MV-4-11 (cell line): ENCODE measurements around the gene C2CD2.

Experiments
- DNase-seq: peaks from one replicate; lab custom pipeline; 2025; lab: John Stamatoyannopoulos, UW

C2CD2 gene

DNA sequence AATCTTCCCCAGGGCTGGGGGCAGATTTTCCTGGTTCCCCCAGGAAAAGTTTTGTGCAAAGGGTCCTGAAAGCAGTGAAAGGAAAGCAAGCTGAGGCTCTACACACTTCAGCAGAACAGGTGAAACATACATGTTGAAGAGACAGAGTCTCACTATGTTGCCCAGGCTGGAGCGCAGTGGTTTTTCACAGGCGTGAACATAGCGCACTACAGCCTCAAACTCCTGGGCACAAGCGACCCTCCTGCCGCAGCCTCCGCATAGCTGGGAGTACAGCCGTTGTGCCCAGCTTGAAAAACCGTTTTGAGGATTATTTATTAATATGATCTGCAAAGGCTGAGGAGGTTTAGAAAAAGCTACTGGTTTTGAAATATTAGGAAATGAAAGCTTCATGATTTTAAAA lies 86.5 kb downstream of the C2CD2 start:
- DNase-seq: no peak

DNA sequence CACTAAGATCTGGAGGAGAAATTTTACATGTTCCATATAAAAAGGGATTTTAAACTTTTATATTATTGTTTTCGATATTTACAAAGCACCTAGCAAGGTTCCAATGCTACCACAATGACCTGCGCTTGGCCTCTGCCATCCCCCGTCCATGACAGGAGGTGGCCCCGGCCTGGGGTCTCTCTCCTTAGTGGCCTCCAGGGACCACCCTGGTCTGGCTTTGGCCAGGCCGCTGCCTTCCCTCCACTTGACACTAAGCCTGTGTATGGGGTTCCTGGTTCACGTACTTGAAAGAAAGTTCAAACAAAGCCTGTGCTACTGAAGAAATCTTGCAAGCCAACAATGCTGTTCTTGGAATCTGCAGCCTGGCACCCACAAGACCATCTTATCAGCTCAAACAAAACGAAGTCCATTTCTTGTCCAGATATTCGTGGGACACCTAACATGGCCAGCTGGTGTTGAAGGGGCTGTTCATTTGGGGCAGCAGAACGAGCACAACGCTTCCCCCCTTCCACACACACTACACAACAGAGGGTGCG lies 87.5 kb downstream of the C2CD2 start:
- no peak for DNase-seq

DNA sequence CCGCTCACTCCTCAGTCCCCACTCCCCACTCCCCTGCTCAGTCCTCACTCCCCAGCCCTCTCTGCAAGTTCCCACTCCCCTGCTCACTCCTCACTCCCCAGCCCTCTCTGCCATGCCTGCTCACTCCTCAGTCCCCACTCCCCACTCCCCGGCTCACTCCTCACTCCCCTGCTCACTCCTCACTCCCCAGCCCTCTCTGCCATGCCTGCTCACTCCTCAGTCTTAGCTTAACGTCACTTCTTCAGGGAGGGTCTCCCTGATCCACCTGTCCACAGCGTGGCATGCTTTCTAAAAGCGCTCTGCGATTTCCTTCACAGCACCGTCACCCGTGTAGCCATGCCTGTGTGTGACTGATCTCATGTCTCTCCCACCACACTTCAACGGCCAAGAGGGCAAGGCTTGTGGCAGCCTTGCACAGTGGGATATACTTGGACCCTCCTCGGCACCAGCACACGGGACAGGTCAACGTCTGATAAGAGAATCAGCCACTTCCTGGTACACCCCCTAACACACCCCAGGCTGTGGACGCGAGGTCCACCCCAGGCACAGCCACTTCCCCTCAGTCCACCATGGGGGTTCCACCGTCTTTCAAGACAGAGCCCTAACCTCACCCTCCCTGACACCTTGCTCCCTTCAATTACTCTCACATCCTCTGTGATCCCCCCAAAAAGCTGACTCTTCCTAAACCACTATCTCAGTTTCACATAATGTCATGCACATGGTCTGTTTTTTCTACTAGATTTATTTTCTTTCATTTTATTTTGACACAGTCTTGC lies 88.6 kb downstream of the C2CD2 start:
- DNase-seq: no peak

DNA sequence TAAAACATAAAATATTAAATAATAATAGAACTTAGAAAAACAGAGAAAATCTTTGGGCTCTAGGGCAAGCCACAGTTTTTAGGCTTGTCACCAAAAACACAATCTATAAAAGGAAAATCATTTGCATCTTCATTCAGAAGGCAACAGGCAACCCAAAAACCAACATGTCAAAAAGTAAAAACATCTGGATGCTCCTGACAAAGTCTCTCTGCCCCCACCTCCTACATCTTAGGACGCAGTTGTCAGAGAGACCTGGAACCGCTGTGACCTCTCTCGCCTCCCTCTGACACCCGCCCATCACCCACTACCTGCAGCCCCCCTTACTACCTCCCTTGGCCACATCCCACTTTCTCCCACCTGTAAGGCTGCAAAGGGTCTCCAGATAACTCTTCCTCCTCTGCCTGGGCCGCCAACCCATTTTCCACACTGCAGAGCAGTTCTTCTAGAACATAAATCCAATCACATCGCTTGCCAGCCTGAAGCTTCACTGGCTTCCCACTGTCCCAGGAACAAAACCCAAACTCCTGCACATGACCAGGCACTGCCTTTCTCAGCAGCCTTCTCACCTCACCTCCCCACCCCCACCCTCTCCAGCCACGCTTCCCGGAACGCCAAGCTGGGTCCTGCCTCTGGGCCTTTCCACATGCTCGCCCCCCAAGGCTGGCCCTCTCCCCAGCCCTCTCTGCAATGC lies 89.4 kb downstream of the C2CD2 start:
- no peak for DNase-seq

DNA sequence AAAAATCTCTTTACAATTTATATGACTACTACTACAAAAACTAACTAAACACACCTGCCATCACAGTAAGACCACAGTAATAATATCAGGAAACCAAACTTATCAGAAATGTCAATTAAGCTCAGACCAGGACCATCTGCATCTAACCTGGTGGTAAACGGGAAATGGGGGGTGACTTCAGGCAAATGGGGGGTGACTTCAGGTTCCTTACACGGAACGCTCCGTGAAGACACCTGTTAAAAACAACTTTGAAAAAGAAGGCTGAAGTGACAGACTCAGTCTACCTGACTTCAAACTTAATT lies 90.4 kb downstream of the C2CD2 start:
- DNase-seq: no peak

DNA sequence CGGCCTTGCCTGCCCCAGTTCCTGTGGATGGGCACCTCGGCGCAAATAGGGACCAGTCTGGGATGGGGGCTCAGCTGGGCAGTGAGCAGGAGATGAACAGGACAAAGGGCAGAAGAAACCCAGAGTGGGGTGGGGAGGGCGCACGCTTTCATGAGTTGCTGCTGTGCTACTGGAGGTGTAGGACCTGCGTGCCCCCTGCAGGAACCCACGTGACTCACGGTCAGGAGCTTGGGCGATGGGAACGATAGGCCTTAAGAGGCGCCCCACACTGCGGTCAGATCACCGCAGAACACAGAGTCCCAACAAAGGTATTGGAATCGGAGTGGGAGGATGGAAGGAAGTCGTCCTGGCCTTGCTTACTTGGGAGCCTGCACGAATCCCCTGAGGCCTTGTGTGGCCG lies 91.8 kb downstream of the C2CD2 start:
- DNase-seq: no peak

DNA sequence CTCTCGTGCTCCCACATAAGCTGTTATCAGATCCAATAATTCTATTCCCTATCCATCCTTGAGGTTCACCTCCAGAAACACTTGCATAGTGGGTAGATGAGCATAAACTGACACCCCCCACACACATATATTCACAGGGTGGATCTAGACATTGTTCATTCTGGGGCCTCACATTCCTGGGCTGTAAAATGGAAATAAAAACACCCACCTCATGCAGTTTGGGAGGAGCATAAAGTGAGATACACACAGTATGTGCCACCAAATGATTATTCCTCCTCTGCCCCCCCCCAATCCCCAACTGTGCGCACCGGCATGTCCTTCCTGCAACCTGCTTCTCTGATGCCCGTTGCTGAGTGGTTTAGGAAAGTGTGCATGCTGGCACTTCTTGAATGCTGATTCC lies 92.6 kb downstream of the C2CD2 start:
- DNase-seq: no peak

DNA sequence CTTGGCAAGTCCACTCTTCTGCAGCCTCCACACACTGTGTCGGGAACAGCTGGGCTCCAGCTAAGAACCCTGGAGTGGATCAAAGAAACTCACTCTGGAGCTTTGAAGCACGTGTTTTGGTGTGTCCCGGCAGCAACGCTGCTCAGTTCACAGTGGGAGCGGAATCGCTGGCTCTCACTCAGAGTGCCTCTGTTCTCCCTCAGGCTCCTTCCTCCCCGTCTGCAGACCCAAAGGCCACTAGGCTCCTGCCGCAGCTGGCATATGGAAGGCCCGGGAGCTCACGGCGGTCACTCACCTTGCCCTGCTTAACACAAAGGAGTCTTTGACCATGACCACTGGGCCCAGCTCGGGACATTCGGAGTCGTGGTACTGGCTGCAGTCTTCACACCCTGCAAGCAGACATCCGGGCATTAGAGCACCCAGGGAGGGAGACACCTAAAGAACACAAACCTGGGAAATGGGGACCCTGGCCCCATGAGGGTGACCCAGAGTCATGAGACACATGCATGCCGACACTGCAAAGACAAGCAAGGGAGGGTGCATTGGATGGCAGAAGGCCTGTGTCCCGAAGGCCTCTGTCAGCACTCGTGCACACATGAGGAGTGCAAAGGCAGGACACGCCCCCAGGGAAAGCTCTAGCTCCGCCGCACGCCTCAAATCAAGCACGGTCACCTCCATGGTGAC lies 94.4 kb downstream of the C2CD2 start:
- DNase-seq: no peak

DNA sequence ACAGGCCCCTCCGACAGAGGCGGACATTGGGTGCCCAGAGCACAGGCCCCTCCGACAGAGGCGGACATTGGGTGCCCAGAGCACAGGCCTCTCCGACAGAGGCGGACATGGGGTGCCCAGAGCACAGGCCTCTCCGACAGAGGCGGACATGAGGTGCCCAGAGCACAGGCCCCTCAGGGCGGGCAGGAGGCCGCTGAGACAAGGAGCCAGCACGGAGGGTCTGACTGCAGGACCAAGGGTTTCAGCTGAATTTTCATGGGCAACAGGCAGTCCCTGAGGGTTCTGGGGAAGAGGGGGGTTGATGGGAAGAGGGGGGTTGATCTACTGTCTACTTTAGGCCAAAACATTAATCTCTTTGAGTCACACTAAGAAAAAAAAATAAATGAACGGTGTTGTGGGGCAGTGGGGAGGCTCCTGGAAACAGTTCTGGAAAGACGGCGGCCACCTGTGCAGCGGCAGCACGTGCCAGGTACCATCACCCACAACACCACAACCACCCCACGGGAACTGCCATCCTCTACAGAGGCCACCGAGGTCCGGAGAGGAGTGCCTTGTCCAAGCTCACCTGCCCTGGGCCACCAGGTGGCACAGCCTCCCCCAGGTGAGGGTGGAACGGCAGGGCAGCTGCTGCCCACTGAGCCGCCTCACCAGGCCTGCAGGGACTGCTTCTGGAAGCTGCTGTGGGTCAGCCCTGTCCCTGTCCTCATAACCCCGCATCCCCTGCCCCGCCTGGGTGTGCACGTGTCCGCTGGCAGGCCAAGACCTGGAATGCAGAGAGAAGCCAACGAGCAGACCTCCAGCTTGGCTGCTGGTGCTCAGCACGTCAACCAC lies 95.1 kb downstream of the C2CD2 start:
- DNase-seq: no peak

DNA sequence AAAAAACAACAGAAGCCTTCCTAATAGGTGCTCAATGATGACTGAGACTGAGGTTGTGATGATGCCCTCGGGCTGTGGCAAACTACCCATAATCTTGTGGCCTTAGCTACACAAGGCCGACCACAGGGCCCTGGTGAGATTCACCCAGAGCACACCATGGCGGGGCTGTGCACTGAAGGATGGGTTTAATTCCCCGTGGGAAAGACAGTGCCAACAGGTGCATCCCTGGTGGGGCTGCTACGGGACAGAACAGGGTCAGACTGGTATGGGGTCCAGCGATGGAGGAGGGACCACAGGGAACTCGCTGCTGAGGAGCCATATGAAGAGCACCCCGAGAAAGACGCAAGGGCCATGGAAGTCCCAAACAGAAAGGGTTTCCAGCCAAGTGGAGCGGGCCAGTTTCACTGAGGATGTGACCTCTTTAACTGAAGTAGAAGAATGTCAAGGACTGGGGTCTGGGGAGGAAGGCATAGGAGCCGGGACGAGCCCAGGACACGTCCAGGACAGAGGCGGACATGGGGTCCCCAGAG lies 96.0 kb downstream of the C2CD2 start:
- no peak for DNase-seq

DNA sequence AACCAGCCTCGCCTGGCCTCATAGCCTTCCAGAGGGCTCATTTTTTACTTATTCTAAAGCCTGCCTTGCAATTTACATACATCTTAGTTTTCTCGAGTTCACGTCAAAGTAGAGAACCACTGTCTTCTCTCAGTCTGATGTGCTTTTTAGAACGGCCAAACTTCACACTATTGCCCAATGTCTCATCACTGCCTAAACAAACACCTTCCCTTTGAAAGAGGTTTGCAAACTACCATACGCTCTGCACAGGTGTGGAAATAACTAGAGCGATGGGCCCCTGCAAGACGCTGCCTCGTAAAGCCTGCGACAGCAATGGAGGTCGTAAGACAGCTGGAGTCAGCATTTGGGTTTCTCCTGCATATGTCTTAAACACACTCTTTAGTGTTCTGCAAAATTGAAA lies 97.2 kb downstream of the C2CD2 start:
- DNase-seq: no peak

DNA sequence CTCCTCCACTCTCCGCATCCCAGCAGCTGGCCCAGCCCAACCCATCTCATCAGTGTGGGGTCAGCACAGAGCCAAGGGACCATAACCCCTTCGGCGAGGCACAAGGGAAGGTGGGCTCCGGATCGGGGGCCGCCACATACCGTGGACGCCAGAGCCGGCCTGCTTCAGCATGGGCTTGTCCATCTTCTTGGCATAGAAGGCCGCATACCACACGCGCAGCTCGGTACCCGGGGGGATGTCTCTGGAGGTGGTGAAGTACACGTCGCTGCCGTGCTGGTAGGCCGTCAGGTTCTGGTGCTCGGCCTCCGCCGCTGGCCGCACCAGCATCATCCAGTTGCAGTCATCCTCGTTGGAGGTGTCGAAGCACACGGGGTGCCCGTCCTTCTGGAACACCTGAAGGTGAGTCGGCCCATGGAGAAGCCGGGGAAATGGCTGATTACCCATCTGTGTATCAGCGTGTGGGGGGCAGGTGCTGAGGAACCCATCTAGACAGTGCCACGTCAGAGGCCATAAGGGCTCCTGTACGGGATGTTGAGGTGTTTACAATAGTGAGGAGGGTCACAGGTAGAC lies 99.3 kb downstream of the C2CD2 start:
- no peak for DNase-seq

DNA sequence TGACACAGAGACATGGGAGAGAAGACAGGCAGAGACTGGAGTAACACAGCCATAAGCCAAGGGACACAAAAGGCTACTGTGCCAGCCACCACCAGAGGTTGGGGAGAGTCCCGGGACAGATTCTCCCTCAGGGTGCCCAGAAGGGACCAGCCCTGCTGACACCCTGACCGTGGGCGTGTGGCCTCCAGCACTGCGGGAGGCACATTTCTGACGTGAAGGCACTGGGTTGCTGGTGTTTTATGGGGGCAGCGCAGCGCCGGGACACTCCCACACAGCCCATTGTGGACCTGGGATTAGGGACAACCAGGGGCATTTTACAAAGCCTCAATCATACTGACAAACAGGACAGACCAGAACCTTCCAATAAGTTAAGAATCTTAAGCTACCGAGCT lies 100.9 kb downstream of the C2CD2 start:
- no peak for DNase-seq

DNA sequence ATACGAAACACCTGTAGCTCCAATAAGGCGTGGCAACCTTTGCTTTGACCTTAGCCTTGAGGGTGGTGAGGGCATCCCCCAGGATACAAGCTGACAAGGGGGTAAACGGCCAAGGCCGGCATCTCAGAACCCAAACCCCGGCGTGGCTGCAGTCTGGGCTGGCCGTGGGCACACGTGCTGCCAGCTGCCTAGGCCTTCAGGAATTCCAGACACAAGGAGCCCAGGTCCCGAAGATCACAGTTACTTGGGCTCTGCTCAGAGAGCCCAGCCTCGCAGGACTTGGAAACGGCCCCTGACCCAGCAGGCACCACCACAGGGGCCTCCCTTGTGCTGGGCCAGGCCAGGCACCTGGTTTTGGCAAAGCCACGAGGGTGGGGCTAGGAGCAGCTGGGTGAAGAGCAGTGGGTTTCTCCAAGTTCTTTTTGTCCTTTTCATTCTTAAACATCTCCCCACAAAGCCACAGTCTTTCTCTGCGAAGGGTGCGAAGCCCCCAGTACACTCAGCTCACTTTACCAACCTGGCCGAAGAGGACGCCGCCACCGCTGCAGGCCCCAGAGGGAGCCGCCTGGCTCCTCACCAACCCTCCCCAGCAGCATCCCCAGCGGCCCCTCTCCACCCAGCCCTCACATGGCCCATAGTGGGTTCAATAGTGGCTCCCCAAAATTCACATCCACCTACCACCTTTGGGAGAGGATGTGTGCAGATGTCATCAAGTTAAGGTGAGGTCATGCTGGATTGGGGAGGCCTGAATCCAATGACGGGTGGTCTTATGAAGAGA lies 101.5 kb downstream of the C2CD2 start:
- no peak for DNase-seq

DNA sequence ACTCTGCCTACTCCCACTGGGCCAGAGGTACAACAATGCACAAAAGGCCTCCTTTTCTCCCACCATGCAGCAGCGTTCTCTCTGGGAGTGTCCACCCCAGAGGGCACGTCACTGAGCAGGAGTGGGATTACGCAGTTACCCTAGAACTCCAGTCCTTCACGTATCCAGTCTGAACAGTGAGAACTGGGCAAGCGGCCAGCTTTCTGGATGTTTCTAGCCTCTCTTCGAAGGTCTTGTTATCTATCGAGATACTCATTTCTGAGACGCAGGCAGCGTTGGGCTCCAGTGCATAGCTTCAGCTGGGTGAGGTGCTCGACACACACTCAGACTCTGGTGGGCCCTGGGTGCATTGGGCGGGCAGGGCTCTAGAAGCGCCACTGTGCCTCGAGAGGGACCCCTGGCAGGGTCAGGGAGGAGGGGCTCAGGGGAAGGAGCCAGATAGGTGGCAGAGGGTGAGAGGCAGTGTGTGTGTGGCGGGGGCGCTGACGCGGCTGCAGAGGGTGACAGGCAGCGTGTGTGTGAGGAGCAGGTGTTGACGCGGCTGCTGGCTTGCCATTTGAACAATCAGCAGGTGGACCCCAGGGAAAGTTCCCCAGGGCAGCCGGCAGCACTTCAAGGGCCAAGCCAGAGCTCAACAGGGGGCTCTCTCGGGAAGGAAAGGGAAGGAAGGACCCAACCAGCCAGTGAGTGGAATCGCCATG lies 102.6 kb downstream of the C2CD2 start:
- DNase-seq: no peak

DNA sequence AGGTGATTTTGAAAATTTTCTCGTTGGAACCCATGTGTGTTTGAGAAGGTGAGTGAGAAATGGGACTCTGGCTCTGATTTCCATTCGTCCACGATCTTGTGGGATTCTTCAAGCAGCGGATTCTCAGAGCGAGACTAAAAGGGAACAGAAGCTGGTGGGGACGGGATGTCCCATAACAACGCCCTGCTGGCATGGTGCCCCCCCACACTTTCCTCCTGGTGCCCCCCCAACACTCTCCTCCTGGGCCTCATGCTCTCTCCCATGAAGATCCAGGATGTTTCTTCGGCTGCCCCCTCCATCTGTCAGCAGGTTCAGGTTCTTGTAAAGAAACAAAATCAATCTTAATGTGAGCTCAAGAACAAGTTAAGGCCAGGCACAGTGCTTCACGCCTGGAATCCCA lies 103.7 kb downstream of the C2CD2 start:
- DNase-seq: no peak

DNA sequence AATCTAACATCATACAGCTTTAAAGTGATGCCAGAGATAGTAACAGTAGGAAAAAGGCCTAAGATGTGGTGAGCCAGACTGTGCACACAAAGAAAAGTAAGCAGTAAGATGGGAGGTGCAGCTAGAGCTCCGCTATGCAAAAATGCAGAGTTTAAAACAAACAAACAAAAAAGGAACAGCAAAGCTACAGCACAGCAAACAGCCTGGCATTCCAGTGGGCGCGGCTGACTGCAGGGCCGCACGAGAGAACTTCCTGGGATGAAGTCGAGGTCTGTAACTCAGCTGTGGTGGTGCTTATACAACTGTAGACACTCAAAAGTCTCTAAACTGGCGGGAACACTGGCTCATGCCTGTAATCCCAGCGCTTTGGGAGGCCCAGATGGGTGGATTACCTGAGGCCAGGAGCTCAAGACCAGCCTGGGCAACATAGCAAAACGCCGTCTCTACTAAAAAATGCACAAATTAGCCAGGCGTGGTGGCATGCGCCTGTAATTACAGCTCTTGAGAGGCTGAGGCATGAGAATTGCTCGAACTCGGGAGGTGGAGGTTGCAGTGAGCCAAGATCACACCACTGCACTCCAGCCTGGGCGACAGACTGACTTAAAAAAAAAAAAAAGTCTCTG lies 104.7 kb downstream of the C2CD2 start:
- no peak for DNase-seq

DNA sequence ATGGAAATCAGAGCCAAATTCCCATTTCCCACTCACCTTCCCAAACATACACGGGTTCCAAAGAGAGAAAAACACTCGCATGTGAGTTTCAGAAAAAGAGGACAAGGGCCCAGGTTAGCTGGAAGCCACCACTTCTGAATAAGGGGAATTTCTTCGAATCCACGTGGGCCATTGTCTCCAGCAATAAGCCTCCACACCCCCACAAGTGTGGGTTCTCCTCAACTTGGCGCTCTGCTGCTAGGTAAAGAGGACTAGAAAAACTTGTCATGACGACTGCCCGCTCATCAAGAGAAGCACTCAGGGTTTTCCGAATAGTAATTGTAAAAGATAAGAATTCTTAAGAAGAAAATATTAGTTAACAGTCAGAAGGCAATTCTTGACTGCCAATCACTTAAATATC lies 105.3 kb downstream of the C2CD2 start:
- DNase-seq: no peak

DNA sequence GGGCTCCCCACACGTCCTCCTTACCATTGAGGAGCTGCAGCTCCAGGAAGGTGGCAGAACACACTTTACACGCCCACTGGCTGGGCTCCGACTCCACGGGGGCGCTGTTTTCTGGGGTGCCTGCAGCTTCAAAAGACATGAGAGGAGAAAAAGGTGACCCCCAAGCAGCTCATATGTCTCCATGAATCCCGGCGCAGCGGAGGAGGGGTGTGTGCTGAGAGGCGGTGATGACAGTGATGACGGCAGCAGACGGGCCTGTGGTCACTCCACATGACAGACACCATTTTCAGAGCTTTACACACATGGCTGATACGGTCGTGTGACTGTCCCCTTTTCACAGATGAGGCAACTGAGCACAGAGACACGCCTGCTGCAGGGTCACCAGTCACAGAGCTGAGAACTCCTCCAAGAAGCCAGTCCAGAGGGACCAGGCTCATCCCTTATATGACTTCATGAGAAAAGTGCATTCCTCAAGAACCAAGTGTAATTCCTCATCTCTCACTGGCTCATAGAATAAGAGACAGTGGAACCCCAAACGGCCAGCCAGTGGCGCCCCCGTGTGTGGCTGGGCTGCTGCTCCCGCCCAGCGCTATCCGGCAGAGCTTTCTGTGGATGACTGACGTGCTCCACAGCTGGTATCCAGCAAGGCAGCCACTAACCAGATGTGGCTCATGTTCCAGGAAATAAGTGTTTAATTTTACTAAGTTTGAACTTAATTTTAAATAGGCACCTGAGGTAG lies 106.6 kb downstream of the C2CD2 start:
- DNase-seq: no peak
